ENCODE data around the gene SCFD1.
A peak's percentile ranks its signal among the peaks of the same experiment; 100 is the strongest.
"Not testable (repeated sequence)": the region's sequence is repeated elsewhere in the genome, so short reads cannot be mapped to it uniquely, and the experiment has no call there.

SCFD1 gene

GRCh38 chr14:30621940-30622830 is at the start of gene SCFD1:
Gene SCFD1, plus strand, starts transcription at chr14:30622319. Its CDS starts 20 bp downstream, at chr14:30622339.
- DNase-seq, result peak; percentile 36

GRCh38 chr14:30572771-30573170 is 49.3 kb upstream of the SCFD1 start:
- DNase-seq, result no peak

- DNase-seq, result no peak
These were observed 48.8 kb upstream of the SCFD1 start for GRCh38 chr14:30573226-30573814.

GRCh38 chr14:30573966-30574365 is 48.2 kb upstream of the SCFD1 start:
- DNase-seq, result no peak

GRCh38 chr14:30574777-30575176 is 47.3 kb upstream of the SCFD1 start:
- not testable (repeated sequence) for DNase-seq

GRCh38 chr14:30576333-30576732 is 45.8 kb upstream of the SCFD1 start:
- not testable (repeated sequence) for DNase-seq

- no peak for DNase-seq
These were observed 41.4 kb upstream of the SCFD1 start for GRCh38 chr14:30580616-30581282.

GRCh38 chr14:30581283-30581625 is 40.9 kb upstream of the SCFD1 start:
- no peak for DNase-seq

GRCh38 chr14:30582376-30582775 is 39.7 kb upstream of the SCFD1 start:
- DNase-seq, result no peak

GRCh38 chr14:30584058-30584630 is 38.0 kb upstream of the SCFD1 start:
- DNase-seq, result no peak

- DNase-seq, result no peak
These were observed 36.9 kb upstream of the SCFD1 start for GRCh38 chr14:30585204-30585603.

GRCh38 chr14:30587141-30587540 is 35.0 kb upstream of the SCFD1 start:
- DNase-seq, result no peak

GRCh38 chr14:30588873-30589272 is 33.2 kb upstream of the SCFD1 start:
- DNase-seq, result no peak

GRCh38 chr14:30596935-30597334 is 25.2 kb upstream of the SCFD1 start:
- DNase-seq, result no peak

- DNase-seq, result no peak
These were observed 24.6 kb upstream of the SCFD1 start for GRCh38 chr14:30597504-30597903.

GRCh38 chr14:30600922-30601918 is 20.9 kb upstream of the SCFD1 start:
- no peak for DNase-seq

- no peak for DNase-seq
These were observed 18.7 kb upstream of the SCFD1 start for GRCh38 chr14:30603402-30603801.

GRCh38 chr14:30604696-30605095 is 17.4 kb upstream of the SCFD1 start:
- DNase-seq, result not testable (repeated sequence)

GRCh38 chr14:30607156-30607780 is 14.9 kb upstream of the SCFD1 start:
- DNase-seq, result no peak

- no peak for DNase-seq
These were observed 13.5 kb upstream of the SCFD1 start for GRCh38 chr14:30608533-30609006.

GRCh38 chr14:30610787-30611343 is 11.3 kb upstream of the SCFD1 start:
- no peak for DNase-seq

Measured in SIG-M5 (cell line).